PC-3 (cell line): ENCODE data around the gene CYGB. TPM values are rescaled to one million over a fixed set of nuclear protein-coding genes. Genes with fewer than 3 reads are reported as not detected.

Source experiments
- ATAC-seq: fragments of 200-7000 bp; cut with Tn5 transposase; 2 replicates; pipeline ENCODE4 v1.9.1; 2020; ENCODE audit warnings: mild to moderate bottlenecking, moderate library complexity
- BruUV-seq: library from RNA; stranded (reverse); fragments of 400-500 nt; replicated peaks from 2 replicates; lab custom pipeline; 2021; lab: Mats Ljungman, UMichigan
- CTCF ChIA-PET: fragments of 300-600 bp; sonication (Branson Sonifier 250); formaldehyde crosslinking; loops from one replicate; lab custom pipeline; 2022; ENCODE audit warnings: antibody characterized with exemption; lab: Charles Lee
- POLR2A ChIA-PET: fragments of 300-600 bp; sonication (Branson Sonifier 250); formaldehyde crosslinking; loops from one replicate; lab custom pipeline; 2022; ENCODE audit warnings: antibody characterized with exemption; ENCODE audit not compliant: unreplicated experiment; lab: Charles Lee
- DNase-seq: peaks from one replicate; pipeline ENCODE4 v3.0.0-alpha.2; 2015
- H2AFZ ChIP-seq: fragments of 300-600 bp; sonication (generic); 2 replicates; pipeline ENCODE4 v1.6.0; 2016; ENCODE audit warnings: antibody characterized with exemption, low read length
- H3F3A ChIP-seq: fragments of 300-600 bp; sonication (generic); one replicate; pipeline ENCODE4 v1.6.0; 2017; ENCODE audit warnings: antibody characterized with exemption, low read length, control low read depth, mild to moderate bottlenecking; ENCODE audit not compliant: unreplicated experiment
- H3K27ac ChIP-seq: fragments of 300-600 bp; sonication (generic); 2 replicates; pipeline ENCODE4 v1.5.1; 2016; ENCODE audit warnings: mild to moderate bottlenecking, low read length
- H3K27me3 ChIP-seq: fragments of 300-600 bp; sonication (generic); 2 replicates; pipeline ENCODE4 v1.6.1; 2016; ENCODE audit warnings: low read length, mixed read lengths
- H3K36me3 ChIP-seq: fragments of 300-600 bp; sonication (generic); 2 replicates; pipeline ENCODE4 v1.6.1; 2016; ENCODE audit warnings: low read depth, mixed run types, low read length, mixed read lengths
- H3K4me1 ChIP-seq: fragments of 300-600 bp; sonication (generic); 2 replicates; pipeline ENCODE4 v1.5.1; 2016; ENCODE audit warnings: low read length; ENCODE audit not compliant: insufficient read depth
- H3K4me2 ChIP-seq: fragments of 300-600 bp; sonication (generic); 2 replicates; pipeline ENCODE4 v1.6.0; 2016; ENCODE audit warnings: low read length
- H3K4me3 ChIP-seq: fragments of 300-600 bp; sonication (generic); 2 replicates; pipeline ENCODE4 v1.5.1; 2016; ENCODE audit warnings: mild to moderate bottlenecking, low read length, mixed read lengths
- H3K79me2 ChIP-seq: fragments of 300-600 bp; sonication (generic); 2 replicates; pipeline ENCODE4 v1.6.1; 2017; ENCODE audit warnings: low read length, mixed read lengths
- H3K9ac ChIP-seq: fragments of 300-600 bp; sonication (generic); 2 replicates; pipeline ENCODE4 v1.6.0; 2016; ENCODE audit warnings: mild to moderate bottlenecking, low read length
- H3K9me2 ChIP-seq: fragments of 300-600 bp; sonication (generic); replicated peaks from 2 replicates; pipeline ENCODE4 v1.6.1; 2016; ENCODE audit warnings: mixed run types, low read length, mixed read lengths
- H3K9me3 ChIP-seq: fragments of 300-600 bp; sonication (generic); 2 replicates; pipeline ENCODE4 v1.6.1; 2016; ENCODE audit warnings: low read length, mixed read lengths
- H4K20me1 ChIP-seq: fragments of 300-600 bp; sonication (generic); 2 replicates; pipeline ENCODE4 v1.6.1; 2016; ENCODE audit warnings: low read length, mixed read lengths
- EZH2 ChIP-seq: fragments of 300-600 bp; sonication (generic); IDR thresholded peaks from one replicate; pipeline ENCODE4 v1.6.1; 2017; ENCODE audit warnings: antibody characterized with exemption, mild to moderate bottlenecking, low read length; ENCODE audit not compliant: unreplicated experiment
- EZH2phosphoT487 ChIP-seq: fragments of 300-600 bp; sonication (generic); IDR thresholded peaks from 2 replicates; pipeline ENCODE4 v1.6.1; 2018; ENCODE audit warnings: mild to moderate bottlenecking, antibody characterized with exemption, low read length, borderline replicate concordance
- intact Hi-C: fragments of 100-400 bp; cut with micrococcal nuclease; formaldehyde crosslinking; loops from 2 replicates; pipeline ENCODE4 v1.9.0; 2023
- total RNA-seq: library from RNA; depleted of rRNA; stranded (reverse); fragments of >200 nt; gene quantifications from 2 replicates; pipeline ENCODE4 v1.2.3, GENCODE V29; 2014
- TF ChIP-seq, protein P1 (sequence below): fragments of 300-600 bp; sonication (generic); conservative IDR thresholded peaks from 2 replicates; pipeline ENCODE4 v1.5.1; 2017; ENCODE audit warnings: antibody characterized with exemption, low read depth, mild to moderate bottlenecking, low read length

The CYGB gene
- total RNA-seq, 1 experiment from 2014 or later, result 0.62 TPM

DNA sequence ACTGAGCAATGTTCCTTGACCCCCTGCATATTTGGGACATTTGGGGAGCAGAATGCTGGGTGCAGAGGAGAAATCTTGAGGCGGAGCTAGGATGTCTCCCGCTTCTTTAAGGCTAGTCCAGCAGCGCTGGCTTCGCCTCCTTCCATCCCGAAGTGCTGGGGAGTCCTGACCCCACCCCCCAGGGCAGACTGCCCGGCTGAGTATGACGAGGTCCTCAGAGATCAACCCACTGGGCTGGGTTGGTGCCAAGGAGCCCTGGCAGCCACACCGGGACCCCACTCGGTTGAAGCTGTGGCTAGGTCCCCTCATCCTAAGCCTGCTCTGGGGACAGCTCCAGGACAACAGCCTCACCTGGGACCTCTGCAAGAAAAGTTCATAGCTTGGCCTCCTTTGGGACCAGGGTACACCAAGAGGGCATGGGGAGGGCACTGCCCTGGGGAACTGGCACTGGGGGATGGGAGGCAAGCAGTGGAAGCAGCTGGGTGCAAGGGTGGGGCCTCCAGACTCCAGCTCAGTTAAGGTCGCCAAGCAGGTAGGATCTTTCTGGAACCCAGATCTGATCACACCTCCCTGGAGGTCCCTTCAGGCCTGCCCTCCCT, 47.3 kb downstream of the CYGB start:
- ChIA-PET POLR2A (no interaction called here), CTCF (interaction anchor here (0.7 kb wide), 1 partner anchor 120 kb away, joined by 4 read pairs; no protein-coding TSS in a partner anchor)
- intact Hi-C loops, result no loop called here
- Histone ChIP-seq H3K36me3 (peaks cover 4% of the 10 kb centered on the region; the same call in 1 of the 2 replicates), H3K9me3 (no peaks in the 10 kb centered on the region), H3K4me3 (no peak overlapping the region), H3F3A (no peaks in the 10 kb centered on the region), H3K9ac (no peak overlapping the region), H3K9me2 (no peaks in the 10 kb centered on the region), H3K79me2 (no peaks in the 10 kb centered on the region), H3K27me3 (no peaks in the 10 kb centered on the region), H3K4me2 (no peak overlapping the region), H4K20me1 (no peaks in the 10 kb centered on the region), H3K4me1 (peaks cover 11% of the 10 kb centered on the region; the same call in 1 of the 2 replicates), H2AFZ (no peak overlapping the region), H3K27ac (no peak overlapping the region)
- no peak for ATAC-seq
- BruUV-seq, result no TSS peak
- TF ChIP-seq EZH2 (no peak), EZH2phosphoT487 (no peak)
- TF ChIP-seq, protein P1, sequence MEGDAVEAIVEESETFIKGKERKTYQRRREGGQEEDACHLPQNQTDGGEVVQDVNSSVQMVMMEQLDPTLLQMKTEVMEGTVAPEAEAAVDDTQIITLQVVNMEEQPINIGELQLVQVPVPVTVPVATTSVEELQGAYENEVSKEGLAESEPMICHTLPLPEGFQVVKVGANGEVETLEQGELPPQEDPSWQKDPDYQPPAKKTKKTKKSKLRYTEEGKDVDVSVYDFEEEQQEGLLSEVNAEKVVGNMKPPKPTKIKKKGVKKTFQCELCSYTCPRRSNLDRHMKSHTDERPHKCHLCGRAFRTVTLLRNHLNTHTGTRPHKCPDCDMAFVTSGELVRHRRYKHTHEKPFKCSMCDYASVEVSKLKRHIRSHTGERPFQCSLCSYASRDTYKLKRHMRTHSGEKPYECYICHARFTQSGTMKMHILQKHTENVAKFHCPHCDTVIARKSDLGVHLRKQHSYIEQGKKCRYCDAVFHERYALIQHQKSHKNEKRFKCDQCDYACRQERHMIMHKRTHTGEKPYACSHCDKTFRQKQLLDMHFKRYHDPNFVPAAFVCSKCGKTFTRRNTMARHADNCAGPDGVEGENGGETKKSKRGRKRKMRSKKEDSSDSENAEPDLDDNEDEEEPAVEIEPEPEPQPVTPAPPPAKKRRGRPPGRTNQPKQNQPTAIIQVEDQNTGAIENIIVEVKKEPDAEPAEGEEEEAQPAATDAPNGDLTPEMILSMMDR, result no peak
- DNase-seq, result no peak

DNA sequence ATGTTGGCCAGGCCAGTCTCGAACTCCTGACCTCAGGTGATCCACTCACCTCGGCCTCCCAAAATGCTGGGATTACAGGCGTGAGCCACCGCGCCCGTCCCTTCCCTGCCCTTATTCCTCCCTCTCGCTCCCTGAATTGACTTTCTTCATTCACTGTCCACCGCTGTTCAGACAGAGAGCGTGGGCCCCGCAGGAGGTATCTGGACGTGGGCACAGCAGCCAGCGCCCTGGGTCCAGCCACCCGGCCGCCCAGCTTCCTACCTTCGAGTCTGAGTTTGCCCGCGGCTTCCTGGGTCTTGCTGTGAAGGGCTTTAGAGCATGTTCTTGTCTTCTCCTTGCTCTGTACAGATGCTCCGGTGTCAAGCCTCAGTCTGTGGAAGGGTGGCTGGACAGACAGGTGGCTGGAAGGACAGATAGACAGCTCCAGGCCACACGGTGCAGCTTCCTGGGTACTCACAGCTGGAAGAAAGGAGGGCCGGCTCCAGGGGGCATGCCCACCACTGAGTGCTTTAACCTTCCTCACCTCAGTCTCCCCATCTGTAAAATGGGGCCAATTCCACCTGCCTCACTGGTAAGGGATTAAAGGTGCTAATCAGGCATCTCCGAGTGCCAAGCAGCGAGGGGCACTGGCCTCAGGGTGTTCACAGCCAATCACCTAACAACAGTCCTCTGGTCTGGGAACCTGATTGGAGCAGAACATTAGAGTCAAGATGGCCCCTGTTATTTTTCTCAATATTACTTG, 49.9 kb downstream of the CYGB start:
- Histone ChIP-seq H4K20me1 (no peaks in the 10 kb centered on the region), H3K4me1 (peaks cover 5% of the 10 kb centered on the region), H3K4me3 (no peak overlapping the region), H2AFZ (no peak overlapping the region), H3K9me3 (no peaks in the 10 kb centered on the region), H3K27me3 (no peaks in the 10 kb centered on the region), H3K4me2 (no peak overlapping the region), H3K79me2 (no peaks in the 10 kb centered on the region), H3F3A (no peaks in the 10 kb centered on the region), H3K27ac (no peak overlapping the region), H3K36me3 (peaks cover 4% of the 10 kb centered on the region; the same call in 1 of the 2 replicates), H3K9me2 (no peaks in the 10 kb centered on the region), H3K9ac (no peak overlapping the region)
- BruUV-seq, result no TSS peak
- DNase-seq (no peak), ATAC-seq (no peak)
- intact Hi-C loops, result no loop called here
- ChIA-PET CTCF (no interaction called here), POLR2A (no interaction called here)
- TF ChIP-seq EZH2phosphoT487 (no peak), EZH2 (no peak)
- TF ChIP-seq, protein P1, result no peak

DNA sequence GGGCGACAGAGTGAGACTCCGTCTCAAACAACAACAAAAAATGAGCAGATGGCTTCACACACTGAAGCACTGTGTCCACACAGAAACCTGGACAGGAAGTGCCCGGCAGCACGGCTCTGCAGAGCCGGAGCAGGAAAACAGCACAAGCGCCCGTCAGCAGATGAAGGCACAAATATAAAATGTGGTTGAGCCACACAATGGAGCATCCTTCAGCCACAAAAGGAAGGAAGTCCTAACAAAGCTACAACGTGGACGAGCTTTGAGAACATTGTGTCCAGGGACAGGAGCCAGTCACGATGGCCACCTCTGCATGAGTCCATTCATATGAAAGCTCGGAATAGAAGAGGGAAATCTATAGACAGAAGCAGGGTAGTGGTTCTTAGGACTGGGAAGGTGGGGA, 51.9 kb downstream of the CYGB start:
- BruUV-seq, result no TSS peak
- Histone ChIP-seq H2AFZ (no peak overlapping the region), H3K9me2 (no peaks in the 10 kb centered on the region), H3K79me2 (no peaks in the 10 kb centered on the region), H3K36me3 (peaks cover 4% of the 10 kb centered on the region; the same call in 1 of the 2 replicates), H3K9me3 (no peaks in the 10 kb centered on the region), H3K9ac (no peak overlapping the region), H3K27ac (no peak overlapping the region), H3F3A (no peaks in the 10 kb centered on the region), H4K20me1 (no peaks in the 10 kb centered on the region), H3K4me2 (no peak overlapping the region), H3K4me3 (no peak overlapping the region), H3K4me1 (peaks cover 5% of the 10 kb centered on the region), H3K27me3 (no peaks in the 10 kb centered on the region)
- no peak for TF ChIP-seq EZH2phosphoT487
- TF ChIP-seq, protein P1, result no peak
- TF ChIP-seq EZH2, result no peak
- ChIA-PET CTCF (no interaction called here), POLR2A (no interaction called here)
- intact Hi-C loops, result no loop called here
- DNase-seq (no peak), ATAC-seq (no peak)
